Activated T-cell treated with anti-CD3 and anti-CD28 coated beads for 4 hours (primary cell): ENCODE results near the gene AFF1.

Experiments used
- DNase-seq: peaks from one replicate; pipeline ENCODE4 v3.0.0-alpha.2; 2020

The AFF1 gene

DNA sequence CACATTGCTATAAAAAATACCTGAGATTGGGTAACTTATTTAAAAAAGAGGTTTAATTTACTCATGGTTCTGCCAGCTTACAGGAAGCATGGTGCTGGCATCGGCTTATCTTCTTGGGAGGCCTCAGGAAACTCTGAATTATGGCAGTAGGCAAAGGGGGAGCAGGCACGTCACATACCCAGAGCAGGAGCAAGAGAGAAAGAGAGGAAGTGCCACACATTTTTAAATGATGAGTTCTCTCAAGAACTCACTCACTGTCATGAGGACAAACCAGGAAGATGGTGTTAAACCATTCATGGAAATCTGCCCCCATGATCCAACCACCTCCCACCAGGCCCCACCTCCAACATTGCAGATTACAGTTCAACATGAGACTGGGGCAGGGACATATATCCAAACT lies 10.0 kb upstream of the AFF1 start:
- DNase-seq, result no peak

DNA sequence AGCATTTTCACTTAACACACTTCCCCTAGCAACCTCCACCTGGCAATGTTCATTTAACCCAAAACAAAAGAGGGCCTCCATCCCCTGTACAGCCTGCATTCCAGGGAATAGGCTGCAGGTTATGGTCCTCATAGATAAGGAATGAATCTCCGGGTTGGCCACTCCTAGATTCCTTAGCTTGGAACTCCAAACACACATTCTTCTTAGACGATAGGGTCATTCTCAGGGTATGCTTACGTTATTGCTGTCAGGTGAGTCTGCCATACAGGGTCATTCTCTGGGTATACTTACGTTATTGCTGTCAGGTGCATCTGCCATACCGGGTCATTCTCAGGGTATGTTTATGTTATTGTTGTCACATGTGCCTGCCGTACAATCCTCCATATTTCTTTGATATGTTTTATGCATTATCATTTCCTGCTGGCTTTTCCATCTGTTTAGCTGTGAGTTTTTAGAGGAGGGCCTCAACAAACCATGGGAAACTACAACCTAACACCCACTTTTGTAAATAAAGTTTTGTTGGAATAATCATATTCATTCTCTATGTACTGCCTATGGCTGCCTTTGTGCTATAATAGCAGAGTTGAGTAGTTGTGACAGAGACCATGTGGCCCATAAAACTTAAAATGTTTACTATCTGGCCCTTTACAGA lies 8.2 kb upstream of the AFF1 start:
- DNase-seq, result no peak

DNA sequence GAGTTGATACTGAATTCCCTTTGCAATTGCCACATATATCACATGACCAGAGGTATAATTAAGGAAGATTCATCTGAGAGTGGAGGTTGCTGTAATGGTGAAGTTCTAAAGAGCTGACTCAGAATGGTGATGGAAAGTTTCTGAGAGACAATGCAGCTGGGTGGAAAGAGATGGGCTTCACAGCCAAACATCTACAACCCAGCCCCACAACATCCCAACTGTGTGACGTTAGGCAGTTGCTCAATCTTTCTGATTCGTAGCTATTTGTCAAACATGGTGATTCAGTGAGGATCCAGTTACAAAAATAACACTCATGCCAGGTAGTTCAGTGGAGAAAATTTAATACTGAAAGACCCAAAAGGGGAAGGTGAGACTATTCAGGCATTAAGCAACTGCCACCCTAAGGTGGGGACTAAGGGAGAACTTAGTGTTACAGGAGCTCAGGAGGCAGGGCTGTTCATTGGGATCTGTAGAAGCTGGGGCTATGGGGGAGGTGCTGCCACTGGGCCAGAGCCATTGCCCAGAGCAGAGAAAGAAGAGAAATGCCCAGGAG lies 6.9 kb upstream of the AFF1 start:
- no peak for DNase-seq

DNA sequence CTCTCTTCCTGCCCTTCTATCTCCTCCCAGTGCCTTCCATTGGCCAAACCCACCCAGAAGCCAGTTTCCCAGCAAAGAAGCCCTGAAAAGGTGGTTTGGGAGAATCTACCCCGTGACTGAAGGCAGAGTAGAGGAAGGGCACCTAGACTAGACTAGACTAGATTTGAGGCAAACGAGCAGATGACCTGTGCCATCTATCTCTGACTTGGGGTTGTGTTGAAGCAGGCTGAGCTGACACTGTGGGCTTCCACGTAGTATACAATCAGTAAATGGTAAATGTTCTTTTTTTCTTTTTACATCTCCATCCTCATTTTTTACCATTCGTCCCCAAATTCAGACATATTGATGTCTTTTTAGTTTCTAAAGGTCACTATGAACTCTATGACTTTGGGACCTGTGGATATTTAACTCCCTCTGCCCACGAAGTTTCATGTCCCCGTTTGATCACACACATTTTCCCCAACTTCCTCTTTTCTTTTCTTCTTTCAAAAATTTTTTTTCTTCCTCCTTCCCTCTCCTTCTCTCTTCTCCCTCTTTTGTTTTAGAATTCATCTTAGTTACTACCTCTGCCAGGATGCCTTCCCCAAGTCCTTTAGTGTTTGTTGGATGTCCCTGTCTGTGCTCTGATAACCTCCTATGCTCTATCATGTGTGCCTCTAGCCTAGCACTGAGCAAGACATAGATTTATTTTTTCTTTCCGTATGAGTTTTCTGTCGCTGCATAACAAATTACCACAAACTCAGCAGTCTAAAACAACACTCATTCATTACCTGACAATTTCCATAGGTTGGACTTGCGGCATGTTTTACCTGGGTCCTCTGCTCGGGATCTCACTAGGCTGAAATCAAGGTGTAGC lies 6.2 kb upstream of the AFF1 start:
- DNase-seq, result no peak

DNA sequence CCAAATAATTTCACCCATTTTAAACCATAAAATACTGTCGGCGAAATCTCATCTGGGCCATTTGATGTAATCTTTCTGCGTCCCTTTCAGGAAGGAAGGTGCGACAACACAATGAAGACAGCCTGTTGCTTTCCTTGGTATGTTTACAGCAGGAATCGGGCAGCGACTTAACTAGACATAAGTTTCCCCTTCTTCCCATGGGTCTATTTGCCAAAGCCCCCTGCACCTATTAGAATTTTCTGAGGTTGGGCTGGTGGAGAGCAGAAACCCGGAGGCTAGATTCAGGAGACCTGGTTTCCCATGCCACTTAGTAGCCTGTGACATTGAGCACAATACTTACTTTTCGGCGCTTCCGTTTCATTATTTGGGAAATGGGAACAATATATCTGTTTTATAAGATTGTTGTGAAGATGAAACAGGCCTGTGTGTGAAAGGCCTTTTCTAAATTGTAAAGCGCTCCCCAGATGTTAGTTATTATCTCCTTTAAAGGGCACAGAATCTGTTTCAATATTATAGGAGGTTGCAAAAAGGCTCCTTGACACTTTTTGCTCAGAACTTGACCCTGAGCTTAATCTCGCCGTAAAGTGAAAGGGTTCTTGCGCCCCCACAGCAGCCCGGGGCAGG lies 552 bp upstream of the AFF1 start:
- no peak for DNase-seq

DNA sequence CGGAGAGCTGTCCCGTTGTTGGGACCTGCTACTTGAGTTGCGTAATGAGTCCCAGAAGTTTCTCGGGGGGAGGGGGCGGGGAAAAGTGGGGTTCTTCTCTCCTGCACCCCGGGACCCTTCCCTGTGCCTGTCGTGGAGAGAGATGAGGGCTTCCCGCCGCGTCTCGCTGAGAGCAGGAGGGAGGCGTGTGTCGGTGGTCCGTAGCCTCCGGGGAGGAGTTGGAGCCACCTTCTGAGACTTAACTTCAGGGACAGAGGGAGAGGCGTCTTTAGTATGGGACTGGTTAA lies 698 bp downstream of the AFF1 start:
- DNase-seq, result peak; percentile 21

DNA sequence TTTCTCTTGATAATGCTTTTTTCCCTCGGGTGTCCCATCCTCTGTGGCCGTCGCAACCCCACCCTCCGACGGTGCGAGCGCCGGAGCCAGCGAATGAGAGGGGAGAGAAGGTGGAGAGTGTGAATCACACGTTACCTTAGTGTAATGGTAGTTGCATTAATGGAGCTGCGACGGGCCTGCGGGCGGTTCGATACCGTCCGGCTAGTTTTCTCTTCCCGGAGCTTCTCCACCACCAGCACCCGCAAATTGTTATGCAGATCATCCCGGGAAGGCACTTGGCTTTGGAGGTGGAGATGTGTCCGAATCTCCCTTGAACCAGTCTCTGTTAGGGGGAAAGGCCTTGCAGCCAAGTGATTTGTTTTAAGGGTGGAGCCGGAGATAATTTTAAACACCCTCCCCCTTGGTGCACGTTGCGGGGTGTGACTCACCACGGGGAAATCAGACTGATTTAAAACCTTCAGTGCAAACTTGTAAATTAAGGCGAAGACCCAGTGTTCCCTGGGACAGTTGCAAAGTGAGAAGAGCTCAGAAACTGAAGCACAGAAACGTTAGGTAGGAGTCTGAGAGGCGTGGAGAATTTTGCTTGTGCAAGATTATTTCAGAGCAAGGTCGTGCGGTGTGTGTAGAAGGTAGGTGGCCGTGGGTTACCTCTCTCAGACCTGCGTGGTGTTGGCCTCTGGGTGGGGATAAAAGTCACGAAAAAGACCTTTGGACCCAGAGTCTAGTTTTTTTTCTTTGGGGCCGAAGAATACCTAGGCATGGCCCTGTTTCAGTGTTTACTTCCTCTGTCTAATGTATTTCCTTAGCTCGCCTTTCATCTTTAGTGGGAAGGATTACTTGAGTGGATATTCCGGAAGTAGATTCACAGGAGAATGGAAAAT lies 1.3 kb downstream of the AFF1 start:
- peak; percentile 67 for DNase-seq

DNA sequence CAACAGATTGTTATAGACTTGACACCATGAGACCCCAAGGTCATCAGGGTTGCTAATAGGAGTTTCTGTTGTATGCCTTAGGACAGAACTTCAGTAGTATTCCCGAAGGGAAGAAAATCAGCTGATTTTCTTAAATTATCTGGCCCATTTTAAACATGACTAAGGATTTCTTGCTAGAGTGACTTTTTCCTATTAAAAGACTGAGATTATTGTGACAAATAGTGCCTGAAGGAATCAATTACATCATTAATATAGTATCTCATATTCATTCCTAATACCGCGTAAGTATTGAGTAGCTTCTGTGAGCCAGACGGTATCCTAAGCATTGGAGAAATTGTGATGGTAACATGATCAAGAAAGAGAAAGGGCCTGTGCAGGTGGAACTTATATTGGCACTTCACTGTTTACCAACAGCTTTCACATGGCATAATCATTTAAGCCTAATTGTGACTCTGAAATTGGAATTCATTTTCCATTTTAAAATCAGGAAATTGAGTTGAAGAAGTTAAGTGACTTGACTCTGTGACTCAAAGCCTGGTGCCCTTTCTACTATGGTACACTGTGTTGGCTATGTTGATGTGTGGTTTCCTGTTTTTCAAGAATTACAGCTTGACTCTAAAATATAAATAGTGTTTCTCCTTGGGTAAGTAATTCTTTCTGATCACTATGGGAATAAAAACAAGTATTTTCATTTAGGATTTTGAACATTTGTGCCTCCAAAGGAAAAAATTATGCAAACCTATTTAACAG lies 4.1 kb downstream of the AFF1 start:
- no peak for DNase-seq

DNA sequence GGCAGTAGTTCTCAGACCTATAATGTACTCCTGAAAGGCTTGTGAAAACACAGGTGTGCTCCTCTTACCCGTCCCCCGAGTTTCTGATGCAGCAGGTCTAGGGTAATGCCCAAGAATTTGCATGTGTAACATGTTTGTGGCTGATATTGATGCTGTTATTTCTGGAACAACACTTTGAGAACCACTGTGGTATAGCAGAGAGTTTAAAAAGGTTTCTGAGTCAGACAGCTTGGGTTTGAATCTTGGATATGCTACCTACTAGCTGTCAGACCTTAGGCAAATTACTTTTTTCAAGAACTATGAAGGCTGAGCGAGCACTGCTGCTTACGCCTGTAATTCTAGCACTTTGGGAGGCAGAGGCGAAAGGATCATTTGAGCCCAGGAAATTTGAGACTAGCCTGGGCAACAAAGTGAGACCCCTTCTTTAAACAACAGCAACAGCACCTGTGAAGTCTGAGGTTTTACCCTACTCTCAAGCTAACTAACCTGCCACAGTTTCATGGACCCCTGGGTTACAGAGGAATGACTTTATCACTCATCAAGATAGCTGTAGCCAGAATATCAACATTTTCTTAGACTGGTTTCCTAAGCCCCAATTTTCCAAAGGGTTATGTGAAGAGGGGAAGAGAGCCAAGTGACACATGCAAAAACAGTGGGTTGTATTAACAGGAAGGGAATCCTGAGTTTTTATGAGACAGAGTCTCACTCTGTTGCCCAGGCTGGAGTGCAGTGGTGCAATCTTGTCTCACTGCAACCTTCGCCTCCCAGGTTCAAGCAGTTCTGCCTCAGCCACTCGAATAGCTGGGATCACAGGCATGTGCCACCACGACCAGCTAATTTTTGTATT lies 5.1 kb downstream of the AFF1 start:
- no peak for DNase-seq

DNA sequence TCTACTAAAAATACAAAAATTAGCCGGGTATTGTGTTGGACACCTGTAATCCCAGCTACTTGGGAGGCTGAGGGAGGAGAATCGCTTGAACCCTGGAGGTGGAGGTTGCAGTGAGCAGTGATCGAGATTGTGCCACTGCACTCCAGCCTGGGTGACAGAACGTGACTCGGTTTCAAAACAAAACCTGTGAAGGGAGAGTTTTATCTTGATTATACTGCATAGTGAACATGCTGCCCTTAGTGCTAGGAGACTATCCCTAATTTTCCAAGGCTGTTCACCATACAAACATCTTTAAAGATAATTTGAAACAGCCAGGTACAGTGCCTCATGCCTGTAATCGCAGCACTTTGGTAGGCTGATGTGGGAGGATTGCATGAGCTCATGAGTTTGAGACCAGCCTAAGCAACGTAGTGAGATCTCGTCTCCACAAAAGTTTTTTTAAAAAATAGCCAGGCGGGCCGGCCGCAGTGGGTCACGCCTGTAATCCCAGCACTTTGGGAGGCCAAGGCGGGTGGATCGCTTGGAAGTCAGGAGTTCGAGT lies 6.2 kb downstream of the AFF1 start:
- DNase-seq, result no peak

DNA sequence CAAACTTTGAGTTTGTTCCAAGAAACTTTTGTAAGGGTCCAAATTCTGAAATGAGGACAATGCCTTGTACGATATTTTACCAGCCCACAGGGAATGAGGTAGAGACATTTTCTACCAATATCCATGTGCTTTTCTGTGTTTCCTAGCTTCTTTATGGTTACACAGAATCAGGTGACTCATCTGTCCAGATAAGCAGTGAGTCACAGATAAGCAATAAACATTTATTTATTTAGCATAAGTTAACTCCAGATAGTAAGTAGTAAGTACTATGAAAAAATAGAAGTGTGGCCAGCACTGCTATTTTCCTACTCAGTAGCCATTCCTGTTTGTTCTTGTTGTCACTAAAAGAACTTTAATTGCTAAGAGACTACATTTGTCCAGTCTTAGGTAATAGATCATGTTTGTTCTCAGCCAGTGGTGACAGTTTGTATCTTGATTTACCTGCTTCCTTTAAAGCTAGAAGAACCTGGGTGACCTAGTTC lies 7.4 kb downstream of the AFF1 start:
- DNase-seq, result no peak

DNA sequence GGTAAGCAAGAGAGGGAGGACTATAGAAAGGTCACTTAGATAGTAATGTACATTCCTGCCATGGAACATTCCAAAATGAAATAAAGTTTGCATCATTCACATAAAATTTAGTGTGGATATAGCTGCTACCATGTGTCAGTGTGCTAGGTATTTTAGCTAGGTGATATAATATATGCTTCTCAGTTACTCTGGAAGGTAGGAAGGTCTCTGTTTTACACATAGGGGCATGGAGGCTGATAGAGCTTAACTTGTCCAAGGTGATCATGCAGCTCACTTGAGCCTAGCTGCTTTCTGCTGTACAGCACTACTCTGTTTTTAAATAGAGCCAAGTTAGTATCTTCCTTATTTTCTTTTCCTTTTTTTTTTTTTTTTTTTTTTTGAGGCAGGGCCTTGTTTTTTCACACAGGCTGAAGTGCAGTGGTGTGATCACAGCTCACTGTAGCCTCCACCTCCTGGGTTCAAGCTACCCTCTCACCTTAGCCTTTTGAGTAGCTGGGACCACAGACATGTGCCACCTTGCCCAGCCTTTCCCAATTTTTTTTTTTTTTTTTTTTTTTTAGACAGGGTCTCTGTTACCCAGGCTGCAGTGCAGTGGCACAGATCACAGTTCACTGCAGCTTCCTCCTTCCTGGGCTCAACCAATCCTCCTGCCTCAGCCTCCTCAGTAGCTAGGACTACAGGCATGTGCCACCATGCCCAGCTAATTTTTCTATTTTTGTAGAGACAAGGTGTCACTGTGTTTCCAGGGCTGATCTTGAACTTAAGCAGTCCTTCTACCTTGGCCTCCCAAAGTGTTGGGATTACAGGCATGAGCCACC lies 10.4 kb downstream of the AFF1 start:
- DNase-seq, result no peak

DNA sequence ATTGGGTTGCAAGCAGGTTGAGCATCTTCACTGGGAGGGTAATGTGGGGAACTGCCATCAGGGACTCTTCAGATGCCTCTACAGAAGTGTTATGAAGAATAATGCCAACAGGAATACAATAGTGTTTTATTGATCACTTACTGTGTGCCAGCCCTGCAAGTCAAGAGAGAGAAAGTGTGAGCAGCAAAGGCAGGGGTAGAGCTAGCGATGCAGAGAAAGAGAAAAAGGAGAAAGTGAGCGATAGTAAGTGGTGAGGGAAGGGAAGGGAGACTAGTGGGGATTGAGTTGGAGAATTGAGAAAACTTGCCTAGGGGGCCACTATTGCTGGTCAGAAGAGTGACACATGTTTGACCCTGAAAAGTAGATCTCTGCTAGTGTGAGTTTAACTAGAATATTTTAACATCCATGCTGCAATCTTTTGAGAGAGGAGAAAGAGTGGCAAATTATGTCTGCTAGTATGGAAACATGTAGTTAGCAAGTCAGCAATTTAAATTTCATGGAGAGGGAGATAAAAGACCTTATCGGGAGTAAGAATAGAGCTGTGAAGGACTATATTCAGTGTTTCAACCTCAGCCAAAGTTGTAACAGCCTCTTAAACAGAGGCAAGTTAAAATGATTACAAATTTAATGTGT lies 12.2 kb downstream of the AFF1 start:
- DNase-seq, result no peak

DNA sequence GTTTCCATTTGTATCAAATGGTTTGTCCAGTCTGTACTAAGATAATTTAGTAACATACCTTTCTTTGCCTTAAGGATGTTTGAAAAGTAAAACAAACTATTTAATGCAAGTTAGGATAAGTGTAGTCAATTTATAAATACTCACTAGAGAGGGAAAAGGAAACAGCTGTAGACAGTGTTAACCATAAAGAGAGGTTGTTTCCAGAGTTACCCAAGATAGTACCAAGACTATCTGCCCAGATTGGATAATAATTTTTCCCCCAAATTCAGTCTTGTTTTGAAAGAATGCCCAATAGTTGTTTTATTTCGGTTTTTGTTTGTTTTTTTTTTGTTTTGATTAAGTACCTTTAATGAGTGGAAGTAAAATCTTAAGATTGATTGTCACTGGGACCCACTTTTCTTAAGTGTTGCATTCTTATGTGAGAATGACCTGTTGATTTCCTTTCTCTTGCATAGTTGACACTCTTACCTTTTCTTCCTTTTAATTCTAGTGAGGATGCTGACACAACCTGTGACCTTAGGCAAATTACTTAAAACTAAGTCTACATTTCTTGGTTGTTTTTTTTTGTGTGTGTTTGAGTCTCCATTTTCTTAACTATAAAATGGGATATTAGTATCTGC lies 12.8 kb downstream of the AFF1 start:
- DNase-seq, result no peak

DNA sequence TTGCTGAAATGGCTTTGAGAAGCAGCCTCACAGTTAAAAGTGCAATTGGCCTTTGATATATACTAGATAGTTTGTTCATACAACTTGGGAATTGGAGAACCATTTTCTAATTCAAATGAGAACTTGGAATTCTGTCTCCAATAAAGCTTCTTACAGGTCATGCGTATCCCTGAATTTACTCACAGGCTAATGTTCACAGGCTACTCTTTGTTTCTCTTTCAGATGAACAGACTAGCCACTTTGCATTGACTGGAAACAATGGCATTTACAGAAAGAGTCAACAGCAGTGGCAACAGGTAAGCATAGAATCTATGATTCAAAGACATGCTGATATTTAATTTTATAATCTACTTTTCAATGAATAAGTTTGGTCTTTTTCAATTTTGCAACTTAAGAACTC lies 13.5 kb downstream of the AFF1 start:
- no peak for DNase-seq

DNA sequence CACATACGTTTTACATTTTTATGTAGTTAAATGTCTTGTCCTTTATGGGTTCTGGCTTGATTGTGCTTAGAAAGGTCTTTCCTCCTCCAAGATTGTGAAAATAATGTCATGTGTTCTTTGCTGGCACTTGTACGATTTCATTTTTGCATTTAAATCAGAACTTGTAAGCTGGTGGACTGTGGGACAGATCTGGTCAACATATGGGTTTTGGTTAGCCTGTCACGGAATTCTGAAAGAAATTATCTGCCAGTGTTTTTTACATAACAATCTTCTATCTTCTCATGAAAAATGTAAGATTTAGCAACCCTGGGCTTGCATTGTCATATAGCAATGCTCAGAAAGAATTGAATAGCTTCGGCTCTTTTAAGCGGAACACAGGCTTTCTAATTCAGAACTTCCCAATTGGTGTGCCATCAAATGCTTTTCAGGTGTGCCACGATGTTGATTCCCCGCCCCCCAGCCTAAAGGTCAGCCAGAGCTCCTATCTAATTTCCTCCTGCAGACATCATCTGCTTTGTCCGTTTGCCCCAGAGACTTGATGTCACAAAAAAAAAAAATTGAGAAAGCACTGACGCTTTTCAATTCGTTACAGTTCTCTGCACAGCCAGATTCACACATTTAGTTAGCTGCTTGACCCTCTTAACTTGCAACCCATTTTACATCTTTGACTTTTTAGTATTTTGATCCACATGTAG lies 16.2 kb downstream of the AFF1 start:
- no peak for DNase-seq

DNA sequence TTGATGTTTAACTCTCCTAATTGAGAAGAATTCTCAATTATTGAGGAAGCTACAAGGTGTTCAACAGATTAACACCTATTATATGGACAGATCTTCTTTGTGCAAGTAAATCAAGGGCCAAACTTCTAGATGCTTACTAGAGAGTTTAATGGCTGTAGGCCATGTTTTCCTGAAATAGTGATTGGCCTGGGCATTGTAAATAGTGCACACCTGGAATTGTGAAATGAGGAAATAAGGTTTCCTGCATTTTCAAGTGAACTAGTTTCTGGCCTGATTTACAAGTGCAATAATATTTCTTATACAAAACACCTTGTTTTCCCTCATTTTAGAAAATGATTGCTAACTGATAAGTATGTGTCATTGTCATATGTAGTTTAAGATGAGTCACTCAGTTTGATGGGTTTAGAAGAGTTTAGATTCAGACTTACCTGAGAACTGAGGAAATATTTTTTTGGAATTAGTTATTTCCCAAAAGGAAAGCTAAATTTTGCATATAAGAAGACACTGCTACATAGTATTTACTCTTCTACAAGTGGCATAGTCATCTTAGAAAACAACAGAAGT lies 21.2 kb downstream of the AFF1 start:
- no peak for DNase-seq

DNA sequence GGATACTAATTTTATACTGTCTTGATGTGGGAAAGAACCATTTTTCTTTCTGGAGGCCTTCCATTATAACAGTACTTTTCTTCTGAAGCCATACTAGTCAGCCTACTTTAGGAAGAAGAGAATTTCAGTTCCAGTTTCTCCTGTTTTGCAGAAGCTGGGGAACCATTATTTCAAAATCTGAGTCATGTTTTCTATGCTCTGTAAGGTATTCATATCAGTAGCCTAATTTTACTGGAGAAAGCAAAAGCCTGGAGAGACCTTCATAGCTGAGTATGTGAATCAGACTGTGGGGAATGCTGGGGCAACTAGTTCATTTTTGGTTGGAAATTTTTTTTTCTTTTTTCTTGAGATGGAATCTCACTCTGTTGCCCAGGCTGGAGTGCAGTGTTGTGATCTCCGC lies 22.4 kb downstream of the AFF1 start:
- DNase-seq, result no peak
